Stimulated activated CD8-positive, alpha-beta memory T cell treated with anti-CD3 and anti-CD28 coated beads, Interleukin-7, amount 100 ng/mL, for 24 hours (primary cell): ENCODE measurements around the gene LRP1B.

Experiments
- DNase-seq: peaks from one replicate; pipeline ENCODE4 v3.0.0-alpha.2; 2020; ENCODE audit warnings: low read depth

The LRP1B gene

GRCh38 chr2:140529706-140530105, 1601.1 kb downstream of the LRP1B start:
- no peak for DNase-seq

GRCh38 chr2:140528982-140529381, 1601.8 kb downstream of the LRP1B start:
- DNase-seq: no peak

- no peak for DNase-seq
Measured at GRCh38 chr2:140526575-140526974, 1604.2 kb downstream of the LRP1B start.

- no peak for DNase-seq
Measured at GRCh38 chr2:140512106-140512505, 1618.7 kb downstream of the LRP1B start.

GRCh38 chr2:140509765-140510164, 1621.1 kb downstream of the LRP1B start:
- DNase-seq: no peak

- DNase-seq: no peak
Measured at GRCh38 chr2:140508756-140509155, 1622.1 kb downstream of the LRP1B start.

- no peak for DNase-seq
Measured at GRCh38 chr2:140506606-140507005, 1624.2 kb downstream of the LRP1B start.

GRCh38 chr2:140504601-140505000, 1626.2 kb downstream of the LRP1B start:
- no peak for DNase-seq

GRCh38 chr2:140502951-140503630, 1627.7 kb downstream of the LRP1B start:
- no peak for DNase-seq

GRCh38 chr2:140498360-140498759, 1632.5 kb downstream of the LRP1B start:
- no peak for DNase-seq

GRCh38 chr2:140496714-140497113, 1634.1 kb downstream of the LRP1B start:
- DNase-seq: no peak

- no peak for DNase-seq
Measured at GRCh38 chr2:140491876-140492275, 1638.9 kb downstream of the LRP1B start.

GRCh38 chr2:140489193-140489592, 1641.6 kb downstream of the LRP1B start:
- no peak for DNase-seq

- DNase-seq: no peak
Measured at GRCh38 chr2:140481136-140481535, 1649.7 kb downstream of the LRP1B start.

GRCh38 chr2:140473851-140474250, 1657.0 kb downstream of the LRP1B start:
- DNase-seq: no peak

- no peak for DNase-seq
Measured at GRCh38 chr2:140472676-140473075, 1658.1 kb downstream of the LRP1B start.

- DNase-seq: no peak
Measured at GRCh38 chr2:140465301-140465700, 1665.5 kb downstream of the LRP1B start.

GRCh38 chr2:140462990-140463389, 1667.8 kb downstream of the LRP1B start:
- no peak for DNase-seq

- no peak for DNase-seq
Measured at GRCh38 chr2:140457483-140457882, 1673.3 kb downstream of the LRP1B start.

GRCh38 chr2:140455315-140455714, 1675.5 kb downstream of the LRP1B start:
- no peak for DNase-seq

GRCh38 chr2:140454717-140455116, 1676.1 kb downstream of the LRP1B start:
- DNase-seq: no peak

GRCh38 chr2:140451324-140451723, 1679.5 kb downstream of the LRP1B start:
- no peak for DNase-seq

GRCh38 chr2:140442319-140442718, 1688.5 kb downstream of the LRP1B start:
- no peak for DNase-seq

- DNase-seq: no peak
Measured at GRCh38 chr2:140440815-140441214, 1690.0 kb downstream of the LRP1B start.
